VCaP (cell line): ENCODE measurements around the gene CIDEA.

Experiments
- H3K27ac ChIP-seq: fragments of 450-650 bp; 2 replicates; pipeline ENCODE4 v1.5.1; 2017
- CTCF ChIP-seq: fragments of 450-650 bp; conservative IDR thresholded peaks from 2 replicates; pipeline ENCODE4 v1.5.1; 2017; ENCODE audit warnings: mild to moderate bottlenecking, moderate library complexity

Gene CIDEA

DNA sequence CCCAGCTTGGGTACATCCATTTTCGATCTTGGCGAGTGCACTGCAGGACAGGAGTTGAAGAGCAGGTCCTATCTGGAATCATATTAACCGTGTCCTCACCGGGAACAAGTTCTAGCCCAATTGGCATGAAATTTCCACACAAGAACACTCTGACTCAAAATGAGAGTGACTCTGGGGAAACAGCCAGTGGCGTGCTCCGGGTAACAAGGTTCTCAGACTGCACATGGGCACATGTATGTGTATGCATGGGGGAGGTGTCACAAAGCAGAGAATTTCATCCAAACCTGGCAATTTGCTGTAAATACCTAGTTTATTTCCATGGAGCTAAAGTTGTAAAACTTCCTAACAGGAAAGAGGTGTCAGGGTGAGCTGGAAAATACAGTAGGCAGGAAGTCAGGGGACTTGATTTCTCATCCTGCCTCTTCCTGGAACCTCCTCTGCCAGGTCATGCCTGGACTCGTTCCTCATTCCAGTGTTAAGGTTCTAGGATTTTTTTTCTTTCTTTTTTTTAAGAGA is 55.6 kb downstream of the CIDEA start:
- no peak for TF ChIP-seq CTCF
- H3K27ac ChIP-seq = no peak overlapping the region

DNA sequence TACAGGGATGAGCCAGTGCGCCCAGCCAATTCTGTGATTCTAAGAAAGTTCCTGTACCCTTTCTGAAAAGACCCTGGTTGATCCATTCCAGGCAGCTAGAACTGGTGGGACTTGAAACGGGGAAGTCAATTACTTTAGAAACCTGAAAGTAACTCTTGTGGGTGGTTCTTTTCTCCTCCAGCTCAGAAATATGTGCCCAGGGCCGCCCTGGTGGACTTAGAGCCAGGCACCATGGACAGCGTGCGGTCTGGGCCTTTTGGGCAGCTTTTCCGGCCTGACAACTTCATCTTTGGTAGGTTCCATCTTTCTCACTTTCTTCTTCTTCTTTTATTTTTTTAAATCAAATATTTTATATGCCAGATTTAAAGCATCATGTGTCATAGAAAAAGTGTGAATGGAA is 56.6 kb downstream of the CIDEA start:
- TF ChIP-seq CTCF = no peak
- no peak overlapping the region for H3K27ac ChIP-seq

- no peak overlapping the region for H3K27ac ChIP-seq
- TF ChIP-seq CTCF = no peak
Measured at GRCh38 chr18:12312976-12313375, 58.8 kb downstream of the CIDEA start.

GRCh38 chr18:12313530-12314245 is 59.5 kb downstream of the CIDEA start:
- no peak overlapping the region for H3K27ac ChIP-seq
- TF ChIP-seq CTCF = no peak

- no peak for TF ChIP-seq CTCF
- H3K27ac ChIP-seq = no peak overlapping the region
Measured at GRCh38 chr18:12314591-12315305, 60.6 kb downstream of the CIDEA start.

GRCh38 chr18:12315490-12315889 is 61.3 kb downstream of the CIDEA start:
- no peak overlapping the region for H3K27ac ChIP-seq
- no peak for TF ChIP-seq CTCF

DNA sequence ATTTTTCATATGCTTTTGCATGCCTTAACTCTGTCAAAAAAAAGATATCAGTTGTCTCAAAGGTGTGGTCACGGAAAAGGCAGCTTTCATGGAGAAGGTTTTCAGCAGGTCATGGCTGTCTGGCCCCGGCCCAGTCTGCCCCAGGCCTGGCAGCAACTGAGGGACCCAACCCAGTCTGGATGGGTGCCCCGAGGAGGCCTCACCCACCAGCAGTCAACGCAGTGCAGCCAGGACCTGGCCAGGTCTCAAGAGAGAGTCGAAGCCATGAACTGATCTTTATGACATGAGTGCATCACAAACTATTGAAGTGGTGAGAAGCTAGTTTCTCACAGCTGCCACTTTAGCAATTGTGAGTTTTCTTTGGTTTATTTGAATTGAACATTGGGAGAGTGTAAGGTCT is 61.8 kb downstream of the CIDEA start:
- H3K27ac ChIP-seq = no peak overlapping the region
- no peak for TF ChIP-seq CTCF
